Neuronal stem cell (in vitro differentiated cells): ENCODE data around the gene LMF1.
"Not testable (repeated sequence)": the region's sequence is repeated elsewhere in the genome, so short reads cannot be mapped to it uniquely, and the experiment has no call there.

ENCODE experiments used
- DNase-seq: peaks from one replicate; pipeline ENCODE4 v3.0.0-alpha.2; 2013; ENCODE audit warnings: low spot score
- H2AFZ ChIP-seq: one replicate; pipeline ENCODE4 v1.6.1; 2013; ENCODE audit warnings: mild to moderate bottlenecking, low read length, inconsistent platforms
- H2AK5ac ChIP-seq: 2 replicates; pipeline ENCODE4 v1.6.1; 2013; ENCODE audit warnings: low read depth, mild to moderate bottlenecking, inconsistent platforms, low read length, moderate library complexity, mixed read lengths
- H2BK120ac ChIP-seq: 2 replicates; pipeline ENCODE4 v1.6.1; 2013; ENCODE audit warnings: low read depth, mild to moderate bottlenecking, inconsistent platforms, low read length, moderate library complexity, mixed read lengths
- H2BK12ac ChIP-seq: one replicate; pipeline ENCODE4 v1.6.1; 2013; ENCODE audit warnings: low read length, inconsistent platforms
- H2BK15ac ChIP-seq: 2 replicates; pipeline ENCODE4 v1.6.1; 2013; ENCODE audit warnings: mild to moderate bottlenecking, low read length, inconsistent platforms, mixed read lengths
- H2BK5ac ChIP-seq: one replicate; pipeline ENCODE4 v1.6.1; 2013; ENCODE audit warnings: inconsistent platforms, mild to moderate bottlenecking, low read length, moderate library complexity
- H3K14ac ChIP-seq: one replicate; pipeline ENCODE4 v1.6.1; 2013; ENCODE audit warnings: low read length, inconsistent platforms
- H3K18ac ChIP-seq: 2 replicates; pipeline ENCODE4 v1.6.1; 2013; ENCODE audit warnings: low read length, inconsistent platforms
- H3K23ac ChIP-seq: 2 replicates; pipeline ENCODE4 v1.6.1; 2013; ENCODE audit warnings: low read depth, mild to moderate bottlenecking, mixed read lengths, low read length, inconsistent platforms; ENCODE audit not compliant: poor library complexity
- H3K27ac ChIP-seq: replicated peaks from 3 replicates; pipeline ENCODE4 v1.5.1; 2013; ENCODE audit warnings: low read length, inconsistent platforms
- H3K27me3 ChIP-seq, 3 experiments: 2 replicates each; pipeline ENCODE4 v1.6.1; 2013; ENCODE audit warnings: low read length in 3 of 3, mild to moderate bottlenecking in 2 of 3, inconsistent platforms in 1 of 3, low read depth in 1 of 3, mixed read lengths in 1 of 3, moderate library complexity in 1 of 3; ENCODE audit not compliant: control insufficient read depth in 3 of 3, insufficient read depth in 3 of 3
- H3K36me3 ChIP-seq, 2 donors: replicated peaks in 1 of 2; 2 replicates each; pipeline ENCODE4 v1.6.1; 2013; ENCODE audit warnings: low read length in 2 of 2; ENCODE audit not compliant: control insufficient read depth in 2 of 2, insufficient read depth in 2 of 2
- H3K4ac ChIP-seq: 2 replicates; pipeline ENCODE4 v1.6.1; 2013; ENCODE audit warnings: inconsistent platforms, mild to moderate bottlenecking, low read length, moderate library complexity
- H3K4me1 ChIP-seq, 2 donors: 1 replicate in 1 of 2; 2 replicates in 1 of 2; pipeline ENCODE4 v1.6.1; 2013; ENCODE audit warnings: low read length in 2 of 2, low read depth in 1 of 2; ENCODE audit not compliant: control insufficient read depth in 2 of 2, insufficient read depth in 1 of 2
- H3K4me2 ChIP-seq: one replicate; pipeline ENCODE4 v1.6.1; 2013; ENCODE audit warnings: mild to moderate bottlenecking, low read length, inconsistent platforms; ENCODE audit not compliant: insufficient read depth, poor library complexity, severe bottlenecking
- H3K4me3 ChIP-seq, 2 donors: 2 replicates each; pipeline ENCODE4 v1.5.1; 2013; ENCODE audit warnings: low read length in 2 of 2, mild to moderate bottlenecking in 2 of 2, inconsistent platforms in 1 of 2, moderate library complexity in 1 of 2
- H3K79me1 ChIP-seq: one replicate; pipeline ENCODE4 v1.6.1; 2013; ENCODE audit warnings: low read depth, mild to moderate bottlenecking, inconsistent platforms, low read length, moderate library complexity
- H3K9ac ChIP-seq: one replicate; pipeline ENCODE4 v1.6.1; 2013; ENCODE audit warnings: mild to moderate bottlenecking, low read depth, low read length, inconsistent platforms; ENCODE audit not compliant: poor library complexity
- H3K9me3 ChIP-seq, 2 donors: replicated peaks in 1 of 2; 2 replicates each; pipeline versions ENCODE3 to v1.6.1; 2013; ENCODE audit warnings: low read length in 2 of 2, mild to moderate bottlenecking in 2 of 2, inconsistent platforms in 1 of 2, low read depth in 1 of 2, mixed read lengths in 1 of 2, moderate library complexity in 1 of 2; ENCODE audit not compliant: control insufficient read depth in 2 of 2, insufficient read depth in 1 of 2
- H4K8ac ChIP-seq: one replicate; pipeline ENCODE4 v1.6.1; 2013; ENCODE audit warnings: low read depth, mild to moderate bottlenecking, inconsistent platforms, low read length, moderate library complexity
- H4K91ac ChIP-seq: one replicate; pipeline ENCODE4 v1.6.1; 2013; ENCODE audit warnings: low read length, low read depth, mild to moderate bottlenecking, inconsistent platforms; ENCODE audit not compliant: poor library complexity
- WGBS, 2 donors: extraction: QIAGEN DNeasy Blood & Tissue Kit; methylation state at CpG; one replicate each; pipeline ENCODE4 v1.1.7; 2013; ENCODE audit warnings: missing lambda C conversion rate in 2 of 2, mixed read lengths in 1 of 2; ENCODE audit not compliant: insufficient read length in 2 of 2, insufficient replicate concordance in 1 of 2; ENCODE audit errors: extremely low coverage in 2 of 2; 5-methylcytosine and 5-hydroxymethylcytosine counted together

The LMF1 gene

GRCh38 chr16:888456-888855 lies 82.3 kb downstream of the LMF1 start:
- H2AK5ac ChIP-seq, H3K14ac ChIP-seq, H3K4ac ChIP-seq, H3K79me1 ChIP-seq, H3K18ac ChIP-seq, H3K4me2 ChIP-seq, H3K4me3 ChIP-seq, H4K91ac ChIP-seq, H2BK120ac ChIP-seq, H3K23ac ChIP-seq, H2AFZ ChIP-seq, DNase-seq, H2BK12ac ChIP-seq, H2BK5ac ChIP-seq, H3K27ac ChIP-seq, H3K9ac ChIP-seq, H2BK15ac ChIP-seq, H3K27me3 ChIP-seq, H3K36me3 ChIP-seq: not testable (repeated sequence)
- Histone ChIP-seq H3K4me1 (peaks cover 4 to 14% of the 10 kb centered on the region in 2 donors), H4K8ac (peak overlapping the region; percentile 48), H3K9me3 (peaks cover 0 to 19% of the 10 kb centered on the region in 2 donors)
- no CpG with 5 or more reads among the region's 15 CpGs for WGBS, 2 donors

GRCh38 chr16:887846-888245 lies 82.9 kb downstream of the LMF1 start:
- no peak overlapping the region for H3K4me2 ChIP-seq
- H4K91ac ChIP-seq = no peak overlapping the region
- no peak overlapping the region for H3K4me3 ChIP-seq
- H2AFZ ChIP-seq = no peak overlapping the region
- H2BK12ac ChIP-seq = peak overlapping the region; percentile 99
- H3K18ac ChIP-seq = peak overlapping the region; percentile 97
- WGBS, 2 donors = no CpG with 5 or more reads among the region's 20 CpGs
- H2AK5ac ChIP-seq = peak overlapping the region; percentile 100
- H3K36me3 ChIP-seq = no peaks in the 10 kb centered on the region
- no peak overlapping the region for H4K8ac ChIP-seq
- no peaks in the 10 kb centered on the region for H3K27me3 ChIP-seq
- H2BK5ac ChIP-seq = peak overlapping the region; percentile 82
- peaks cover 0 to 19% of the 10 kb centered on the region in 2 donors for H3K9me3 ChIP-seq
- H3K4me1 ChIP-seq = peaks cover 4 to 14% of the 10 kb centered on the region in 2 donors
- peaks cover 2% of the 10 kb centered on the region for H3K79me1 ChIP-seq
- H3K9ac ChIP-seq = no peak overlapping the region
- peak overlapping the region; percentile 89 for H3K14ac ChIP-seq
- peak overlapping the region; percentile 96 for H2BK15ac ChIP-seq
- H3K23ac ChIP-seq = peak overlapping the region; percentile 80
- H3K4ac ChIP-seq = peak overlapping the region; percentile 11
- H3K27ac ChIP-seq = no peak overlapping the region
- no peak for DNase-seq
- peak overlapping the region; percentile 61 for H2BK120ac ChIP-seq

- WGBS, 2 donors = no CpG with 5 or more reads among the region's 44 CpGs
- peak overlapping the region; percentile 17 for H3K9ac ChIP-seq
- no peak overlapping the region for H4K91ac ChIP-seq
- H3K14ac ChIP-seq = peak overlapping the region; percentile 97
- H3K4me3 ChIP-seq = peak overlapping the region in 1 of 2 donors; percentile 55
- H3K36me3 ChIP-seq = no peaks in the 10 kb centered on the region
- H3K79me1 ChIP-seq = no peaks in the 10 kb centered on the region
- no peak overlapping the region for H2AFZ ChIP-seq
- H3K4ac ChIP-seq = peak overlapping the region; percentile 26
- peak overlapping the region; percentile 29 for H4K8ac ChIP-seq
- H2BK12ac ChIP-seq = peak overlapping the region; percentile 99
- H3K4me2 ChIP-seq = peak overlapping the region; percentile 34
- H3K27me3 ChIP-seq = no peaks in the 10 kb centered on the region
- H2BK15ac ChIP-seq = peak overlapping the region; percentile 96
- H3K18ac ChIP-seq = peak overlapping the region; percentile 97
- peaks cover 0 to 19% of the 10 kb centered on the region in 2 donors for H3K9me3 ChIP-seq
- peak overlapping the region; percentile 45 for H3K27ac ChIP-seq
- peak overlapping the region; percentile 100 for H2AK5ac ChIP-seq
- H3K23ac ChIP-seq = peak overlapping the region; percentile 80
- H3K4me1 ChIP-seq = peaks cover 4 to 14% of the 10 kb centered on the region in 2 donors
- H2BK5ac ChIP-seq = peak overlapping the region; percentile 82
- DNase-seq = peak; percentile 6
- peak overlapping the region; percentile 61 for H2BK120ac ChIP-seq
Observed at GRCh38 chr16:886802-887731, 83.7 kb downstream of the LMF1 start.

- H2BK5ac ChIP-seq = no peak overlapping the region
- no peak overlapping the region for H2AK5ac ChIP-seq
- H3K23ac ChIP-seq = no peak overlapping the region
- H2BK15ac ChIP-seq = no peak overlapping the region
- no peaks in the 10 kb centered on the region for H3K36me3 ChIP-seq
- H2BK120ac ChIP-seq = no peak overlapping the region
- H3K9me3 ChIP-seq = peaks cover 0 to 19% of the 10 kb centered on the region in 2 donors
- peaks cover 4 to 14% of the 10 kb centered on the region in 2 donors for H3K4me1 ChIP-seq
- H4K8ac ChIP-seq = no peak overlapping the region
- DNase-seq = peak; percentile 18
- no peak overlapping the region for H3K4ac ChIP-seq
- no peaks in the 10 kb centered on the region for H3K79me1 ChIP-seq
- H4K91ac ChIP-seq = no peak overlapping the region
- WGBS, 2 donors = no CpG with 5 or more reads among the region's 20 CpGs
- peak overlapping the region; percentile 2 for H3K27ac ChIP-seq
- peak overlapping the region in 1 of 2 donors; percentile 78 for H3K4me3 ChIP-seq
- H3K9ac ChIP-seq = peak overlapping the region; percentile 63
- peak overlapping the region; percentile 29 for H3K4me2 ChIP-seq
- H3K14ac ChIP-seq = peak overlapping the region; percentile 0
- no peaks in the 10 kb centered on the region for H3K27me3 ChIP-seq
- H3K18ac ChIP-seq = peak overlapping the region; percentile 95
- H2BK12ac ChIP-seq = no peak overlapping the region
- H2AFZ ChIP-seq = no peak overlapping the region
Observed at GRCh38 chr16:886084-886543, 84.7 kb downstream of the LMF1 start.
